NB4 (cell line): ENCODE data around the gene ZNF652.

ENCODE experiments used
- MYC ChIP-seq: IDR thresholded peaks from 2 replicates; pipeline ENCODE4 v1.6.1; 2011; ENCODE audit warnings: low read depth, low read length
- POLR2A ChIP-seq: IDR thresholded peaks from 2 replicates; pipeline ENCODE4 v1.6.1; 2011; ENCODE audit warnings: mild to moderate bottlenecking; ENCODE audit not compliant: insufficient read length; ENCODE audit errors: extremely low read depth
- TF ChIP-seq, protein P1 (sequence below): IDR thresholded peaks from one replicate; pipeline ENCODE4 v1.5.1; 2012; ENCODE audit warnings: low read depth, low read length
- TF ChIP-seq, protein P2 (sequence below): IDR thresholded peaks from 2 replicates; pipeline ENCODE4 v1.6.1; 2011; ENCODE audit warnings: low read depth, low read length

DNA sequence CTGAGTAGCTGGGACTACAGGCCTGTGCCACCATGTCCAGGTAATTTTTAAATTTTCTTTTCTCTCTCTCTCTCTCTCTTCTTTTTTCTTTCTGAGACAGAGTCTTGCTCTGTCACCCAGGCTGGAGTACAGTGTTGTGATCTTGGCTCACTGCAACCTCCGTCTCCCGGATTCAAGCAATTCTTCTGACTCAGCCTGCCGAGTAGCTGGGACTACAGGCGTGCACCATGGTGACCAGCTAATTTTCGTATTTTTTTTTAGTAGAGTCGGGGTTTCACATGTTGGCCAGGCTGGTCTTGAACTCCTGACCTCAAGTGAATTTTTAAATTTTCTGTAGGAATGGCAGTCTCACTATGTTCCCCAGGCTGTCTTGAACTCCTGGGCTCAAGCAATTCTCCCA is 11.1 kb upstream of the ZNF652 start:
- TF ChIP-seq, protein P1, sequence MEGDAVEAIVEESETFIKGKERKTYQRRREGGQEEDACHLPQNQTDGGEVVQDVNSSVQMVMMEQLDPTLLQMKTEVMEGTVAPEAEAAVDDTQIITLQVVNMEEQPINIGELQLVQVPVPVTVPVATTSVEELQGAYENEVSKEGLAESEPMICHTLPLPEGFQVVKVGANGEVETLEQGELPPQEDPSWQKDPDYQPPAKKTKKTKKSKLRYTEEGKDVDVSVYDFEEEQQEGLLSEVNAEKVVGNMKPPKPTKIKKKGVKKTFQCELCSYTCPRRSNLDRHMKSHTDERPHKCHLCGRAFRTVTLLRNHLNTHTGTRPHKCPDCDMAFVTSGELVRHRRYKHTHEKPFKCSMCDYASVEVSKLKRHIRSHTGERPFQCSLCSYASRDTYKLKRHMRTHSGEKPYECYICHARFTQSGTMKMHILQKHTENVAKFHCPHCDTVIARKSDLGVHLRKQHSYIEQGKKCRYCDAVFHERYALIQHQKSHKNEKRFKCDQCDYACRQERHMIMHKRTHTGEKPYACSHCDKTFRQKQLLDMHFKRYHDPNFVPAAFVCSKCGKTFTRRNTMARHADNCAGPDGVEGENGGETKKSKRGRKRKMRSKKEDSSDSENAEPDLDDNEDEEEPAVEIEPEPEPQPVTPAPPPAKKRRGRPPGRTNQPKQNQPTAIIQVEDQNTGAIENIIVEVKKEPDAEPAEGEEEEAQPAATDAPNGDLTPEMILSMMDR, result no peak
- TF ChIP-seq POLR2A (no peak), MYC (no peak)
- TF ChIP-seq, protein P2, sequence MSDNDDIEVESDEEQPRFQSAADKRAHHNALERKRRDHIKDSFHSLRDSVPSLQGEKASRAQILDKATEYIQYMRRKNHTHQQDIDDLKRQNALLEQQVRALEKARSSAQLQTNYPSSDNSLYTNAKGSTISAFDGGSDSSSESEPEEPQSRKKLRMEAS, result no peak
